Measurements from ENCODE around the gene TMED1.
A peak's percentile ranks its signal among the peaks of the same experiment; 100 is the strongest.

The TMED1 gene

GRCh38 chr19:10830931-10831779, 4.9 kb downstream of the TMED1 start:
- no peak for DNase-seq

- DNase-seq: no peak
Observed at GRCh38 chr19:10830370-10830769, 5.6 kb downstream of the TMED1 start.

GRCh38 chr19:10829967-10830366, 6.0 kb downstream of the TMED1 start:
- no peak for DNase-seq

- DNase-seq: no peak
Observed at GRCh38 chr19:10828981-10829821, 6.8 kb downstream of the TMED1 start.

GRCh38 chr19:10826846-10827245, 9.2 kb downstream of the TMED1 start:
- DNase-seq: no peak

GRCh38 chr19:10826231-10826630, 9.8 kb downstream of the TMED1 start:
- no peak for DNase-seq

- no peak for DNase-seq
Observed at GRCh38 chr19:10823690-10824089, 12.3 kb downstream of the TMED1 start.

GRCh38 chr19:10820173-10820572, 15.8 kb downstream of the TMED1 start:
- DNase-seq: no peak

- DNase-seq: no peak
Observed at GRCh38 chr19:10819124-10820060, 16.6 kb downstream of the TMED1 start.

GRCh38 chr19:10818301-10819123, 17.5 kb downstream of the TMED1 start:
- DNase-seq: no peak

GRCh38 chr19:10817291-10818038, 18.5 kb downstream of the TMED1 start:
- DNase-seq: peak; percentile 93

- DNase-seq: no peak
Observed at GRCh38 chr19:10816691-10817090, 19.3 kb downstream of the TMED1 start.

- DNase-seq: no peak
Observed at GRCh38 chr19:10815969-10816644, 19.9 kb downstream of the TMED1 start.

- DNase-seq: no peak
Observed at GRCh38 chr19:10815007-10815536, 20.9 kb downstream of the TMED1 start.

GRCh38 chr19:10812902-10813404, 23.1 kb downstream of the TMED1 start:
- no peak for DNase-seq

- DNase-seq: no peak
Observed at GRCh38 chr19:10812196-10812595, 23.8 kb downstream of the TMED1 start.

GRCh38 chr19:10811391-10812111, 24.5 kb downstream of the TMED1 start:
- DNase-seq: no peak

GRCh38 chr19:10809651-10810285, 26.2 kb downstream of the TMED1 start:
- no peak for DNase-seq

All from right hindlimb (tissue), 1 donor.